ENCODE results near the gene LZTR1. TPM values are rescaled to one million over a fixed set of nuclear protein-coding genes. Genes with fewer than 3 reads are reported as not detected.

Gene LZTR1
- total RNA-seq, 4 donors from 2014 or later, result 41.1 to 60.8 (median 43.4) TPM

DNA sequence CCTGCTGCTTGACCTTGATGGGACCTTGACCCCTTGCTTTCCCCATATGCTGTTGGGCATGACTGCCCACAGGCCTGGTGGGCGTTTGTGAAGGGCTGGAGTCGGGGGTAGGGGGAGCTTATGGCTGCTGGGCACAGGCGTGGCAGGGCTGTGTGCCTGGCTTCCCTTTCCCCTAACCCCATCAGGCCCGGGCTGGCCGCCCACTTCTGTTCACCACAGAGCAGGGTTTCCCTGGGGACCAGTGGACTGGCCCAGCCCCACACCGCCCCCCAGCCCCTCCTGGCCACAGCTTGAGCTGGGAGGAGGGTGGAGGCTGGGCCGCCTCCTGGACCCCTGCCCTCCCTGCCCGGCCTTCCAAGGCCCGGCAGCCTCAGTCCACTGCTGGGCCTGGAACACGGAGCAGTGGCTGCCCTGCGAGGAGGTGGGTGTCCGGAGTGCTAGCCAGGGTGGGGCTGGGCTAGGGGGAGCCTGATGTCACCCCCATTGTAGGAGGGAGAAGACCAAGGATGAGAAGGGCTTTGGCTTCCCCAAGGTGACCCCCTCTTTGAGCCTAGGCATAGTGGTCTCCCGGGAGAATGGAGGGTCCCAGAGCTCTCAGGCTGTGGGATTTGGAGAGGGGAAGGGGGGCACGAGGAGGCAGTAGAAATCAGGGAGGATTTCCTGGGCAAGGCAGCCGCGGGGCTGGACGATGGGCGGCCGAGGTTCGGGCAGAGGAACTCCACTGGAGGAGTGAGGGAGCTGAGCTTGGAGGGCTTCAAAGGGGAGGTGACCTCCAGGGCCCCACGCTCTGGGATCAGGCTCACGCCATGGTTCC is 15.0 kb upstream of the LZTR1 start, which contains the start of gene AIFM3:
AIFM3 (plus strand) TSS at position 373 of the 814 bp plus-strand sequence. CDS start 690 bp downstream, outside the sequence.
- no peak for TF ChIP-seq CTCF (IDR thresholded peaks at IDR 0.05; ENCODE audit: low read depth)

DNA sequence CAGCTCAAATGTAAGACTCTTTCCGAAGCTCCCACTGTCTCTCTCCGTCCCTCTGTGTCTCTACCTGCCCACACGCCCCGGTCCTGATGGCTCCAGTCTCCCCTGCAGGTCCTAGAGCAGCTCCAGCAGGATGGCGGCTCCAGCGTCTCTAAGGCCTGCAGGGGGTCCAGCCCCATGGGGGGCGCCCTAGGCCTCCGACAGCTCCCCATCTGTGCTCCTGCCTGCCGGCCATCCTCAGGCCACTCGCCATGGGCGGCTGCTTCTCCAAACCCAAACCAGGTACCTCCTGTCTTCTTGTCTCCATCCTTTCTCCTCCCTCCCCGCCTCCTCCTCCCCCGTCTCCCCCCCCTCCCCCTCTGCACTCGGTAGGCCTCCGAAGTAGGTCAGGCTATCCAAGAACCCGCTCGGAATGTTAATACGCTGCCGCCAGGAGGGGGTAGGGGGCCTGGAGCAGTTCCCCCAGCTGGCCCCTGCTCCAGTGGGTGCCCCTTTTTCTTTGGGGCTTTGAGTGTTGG is 14.3 kb upstream of the LZTR1 start:
- TF ChIP-seq CTCF (IDR thresholded peaks at IDR 0.05; ENCODE audit: low read depth), result no peak

DNA sequence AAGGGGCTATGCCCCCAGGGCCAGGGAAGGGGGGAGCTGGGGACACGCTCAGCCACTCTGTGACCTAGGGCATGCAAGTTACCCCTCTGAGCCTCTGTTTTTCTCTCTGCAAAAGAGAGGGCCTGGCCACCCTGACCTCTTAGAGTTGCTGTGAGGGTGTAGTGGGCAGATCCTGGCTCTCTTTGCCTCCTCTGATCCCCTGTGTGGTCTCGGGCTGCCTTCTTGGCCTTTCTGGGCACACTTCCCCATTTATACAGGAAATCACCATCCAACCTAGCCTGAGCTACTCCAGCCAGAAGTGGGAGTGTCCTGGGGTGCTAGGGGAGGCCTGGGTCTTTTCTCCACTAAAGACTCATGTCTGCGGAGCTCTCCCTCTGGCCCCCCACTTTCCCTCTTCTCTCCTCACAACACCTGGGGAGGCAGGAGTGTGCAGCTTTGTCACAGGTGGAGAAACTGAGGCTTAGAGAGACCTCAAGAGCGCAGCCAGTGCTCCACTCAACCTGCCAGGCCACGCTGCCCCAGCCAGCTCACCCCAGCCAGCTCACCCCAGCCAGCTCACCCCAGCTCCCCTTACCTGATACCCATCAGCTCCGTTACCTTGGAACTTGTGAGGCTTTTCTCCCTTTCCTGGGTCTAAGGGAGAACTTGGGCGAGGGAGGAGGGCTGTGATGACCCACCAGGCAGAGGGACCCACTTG is 13.7 kb upstream of the LZTR1 start:
- no peak for TF ChIP-seq CTCF (IDR thresholded peaks at IDR 0.05; ENCODE audit: low read depth)

GRCh38 chr22:20970939-20971657 is 11.0 kb upstream of the LZTR1 start:
- no peak for TF ChIP-seq CTCF (IDR thresholded peaks at IDR 0.05; ENCODE audit: low read depth)

DNA sequence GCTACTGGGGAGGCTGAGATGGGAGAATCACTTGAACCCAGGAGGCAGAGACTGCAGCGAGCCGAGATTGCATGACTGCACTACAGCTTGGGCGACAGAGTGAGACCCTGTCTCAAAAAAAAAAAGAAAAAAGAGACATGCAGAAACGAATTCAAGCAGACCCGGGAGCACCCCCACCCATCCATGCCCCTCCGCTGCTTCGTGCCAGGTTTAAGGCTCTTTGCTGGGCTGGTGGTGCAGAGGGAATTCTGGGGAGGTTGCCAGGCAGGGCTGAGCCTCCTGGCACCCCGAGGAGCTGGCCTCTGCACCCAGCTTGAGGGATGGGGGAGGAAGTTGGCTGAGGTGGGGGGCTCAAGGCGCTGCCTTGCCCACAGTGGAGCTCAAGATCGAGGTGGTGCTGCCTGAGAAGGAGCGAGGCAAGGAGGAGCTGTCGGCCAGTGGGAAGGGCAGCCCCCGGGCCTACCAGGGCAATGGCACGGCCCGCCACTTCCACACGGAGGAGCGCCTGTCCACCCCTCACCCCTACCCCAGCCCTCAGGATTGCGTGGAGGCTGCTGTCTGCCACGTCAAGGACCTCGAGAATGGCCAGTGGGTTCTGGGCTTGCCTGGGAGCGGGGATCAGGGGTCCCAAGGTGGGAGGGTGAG is 9.0 kb upstream of the LZTR1 start:
- TF ChIP-seq CTCF (IDR thresholded peaks at IDR 0.05; ENCODE audit: low read depth), result no peak

GRCh38 chr22:20973634-20974286 is 8.3 kb upstream of the LZTR1 start:
- no peak for TF ChIP-seq CTCF (IDR thresholded peaks at IDR 0.05; ENCODE audit: low read depth)

All from subcutaneous adipose tissue (tissue), 4 donors.